Measurements from ENCODE around the gene POLD3. TPM values are rescaled to one million over a fixed set of nuclear protein-coding genes. Genes with fewer than 3 reads are reported as not detected.

The POLD3 gene
- total RNA-seq, 1 donor from 2014 or later = 16.3 TPM

DNA sequence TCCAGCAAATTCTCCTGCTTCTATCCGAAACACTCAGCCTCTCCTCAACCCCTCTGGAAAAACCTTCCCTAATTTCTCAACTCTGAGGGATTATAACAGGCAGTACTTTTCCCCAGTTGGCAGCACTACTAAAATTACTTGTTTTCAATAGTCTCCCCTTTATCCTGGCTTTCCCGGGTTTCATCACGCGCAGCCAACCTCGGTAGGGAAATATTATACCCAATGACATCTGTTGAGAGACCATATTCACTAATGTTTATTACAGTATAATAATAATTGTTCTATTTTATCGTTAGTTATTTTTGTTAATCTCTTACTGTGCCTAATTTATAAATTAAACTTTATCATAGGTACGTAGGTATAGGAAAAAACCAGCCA is 330 bp upstream of the POLD3 start:
- intact Hi-C loops (cut with micrococcal nuclease) = loop anchor here (1.0 to 5.0 kb wide), 5 partner anchors 99 to 610 kb away; partner anchors contain the start of genes LIPT2, PGM2L1, RNF169 and SPCS2
- ChIA-PET POLR2A (interaction anchor here (0.6 to 1.9 kb wide), 4 partner anchors 99 to 1207 kb away, joined by 3 to 18 read pairs (median 5); partner anchors contain the start of genes LIPT2 and PGM2L1), CTCF (interaction anchor here (1.1 to 1.2 kb wide), 2 partner anchors 12 to 143 kb away, joined by 3 to 5 read pairs; no protein-coding TSS in a partner anchor)
- TF ChIP-seq, protein P1, sequence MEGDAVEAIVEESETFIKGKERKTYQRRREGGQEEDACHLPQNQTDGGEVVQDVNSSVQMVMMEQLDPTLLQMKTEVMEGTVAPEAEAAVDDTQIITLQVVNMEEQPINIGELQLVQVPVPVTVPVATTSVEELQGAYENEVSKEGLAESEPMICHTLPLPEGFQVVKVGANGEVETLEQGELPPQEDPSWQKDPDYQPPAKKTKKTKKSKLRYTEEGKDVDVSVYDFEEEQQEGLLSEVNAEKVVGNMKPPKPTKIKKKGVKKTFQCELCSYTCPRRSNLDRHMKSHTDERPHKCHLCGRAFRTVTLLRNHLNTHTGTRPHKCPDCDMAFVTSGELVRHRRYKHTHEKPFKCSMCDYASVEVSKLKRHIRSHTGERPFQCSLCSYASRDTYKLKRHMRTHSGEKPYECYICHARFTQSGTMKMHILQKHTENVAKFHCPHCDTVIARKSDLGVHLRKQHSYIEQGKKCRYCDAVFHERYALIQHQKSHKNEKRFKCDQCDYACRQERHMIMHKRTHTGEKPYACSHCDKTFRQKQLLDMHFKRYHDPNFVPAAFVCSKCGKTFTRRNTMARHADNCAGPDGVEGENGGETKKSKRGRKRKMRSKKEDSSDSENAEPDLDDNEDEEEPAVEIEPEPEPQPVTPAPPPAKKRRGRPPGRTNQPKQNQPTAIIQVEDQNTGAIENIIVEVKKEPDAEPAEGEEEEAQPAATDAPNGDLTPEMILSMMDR (IDR thresholded peaks at IDR 0.05) = no peak
- peak overlapping the region; percentile 86 for H3K27ac Mint-ChIP-seq
- DNase-seq (no peak), ATAC-seq (ENCODE audit: low read depth) (no peak)
- peaks cover 3% of the 10 kb centered on the region for H3K27me3 Mint-ChIP-seq
- H3K4me1 Mint-ChIP-seq = peaks cover 17% of the 10 kb centered on the region
- H3K36me3 Mint-ChIP-seq (ENCODE audit: low read depth) = peaks cover 22% of the 10 kb centered on the region
- H3K4me3 Mint-ChIP-seq = peak overlapping the region; percentile 94
- no peaks in the 10 kb centered on the region for H3K9me3 Mint-ChIP-seq

DNA sequence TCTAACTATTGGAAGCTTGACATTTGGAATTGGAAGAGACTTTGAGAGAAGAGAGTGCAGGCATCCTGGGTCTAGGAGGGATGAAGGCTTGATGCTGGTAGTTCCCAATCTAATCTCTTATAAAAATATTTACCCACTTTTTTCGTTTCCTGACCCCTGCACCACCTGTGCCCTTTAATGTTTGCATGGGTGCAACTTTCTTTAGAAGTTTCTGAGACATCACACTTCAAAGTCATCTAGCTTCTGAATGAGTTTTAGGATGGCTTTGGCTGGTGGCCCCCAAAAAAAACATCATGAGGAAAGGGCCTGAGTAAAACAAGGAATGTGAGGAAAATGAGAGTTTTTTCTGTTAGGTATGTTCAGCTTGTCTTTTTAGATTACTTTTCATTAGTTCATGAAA is 1.1 kb downstream of the POLD3 start:
- H3K36me3 Mint-ChIP-seq (ENCODE audit: low read depth) = peaks cover 24% of the 10 kb centered on the region
- peaks cover 17% of the 10 kb centered on the region for H3K4me1 Mint-ChIP-seq
- ChIA-PET POLR2A (interaction anchor here (1.2 kb wide), 1 partner anchor 156 kb away, joined by 3 read pairs; no protein-coding TSS in a partner anchor), CTCF (interaction anchor here (1.0 kb wide), 1 partner anchor 146 kb away, joined by 3 read pairs; no protein-coding TSS in a partner anchor)
- DNase-seq (no peak), ATAC-seq (ENCODE audit: low read depth) (no peak)
- H3K27me3 Mint-ChIP-seq = no peaks in the 10 kb centered on the region
- H3K4me3 Mint-ChIP-seq = peak overlapping the region; percentile 94
- no peaks in the 10 kb centered on the region for H3K9me3 Mint-ChIP-seq
- H3K27ac Mint-ChIP-seq = no peak overlapping the region
- intact Hi-C loops (cut with micrococcal nuclease) = loop anchor here (2.0 to 5.0 kb wide), 4 partner anchors 155 to 611 kb away; partner anchors contain the start of genes PGM2L1, RNF169, SPCS2 and UCP2
- TF ChIP-seq, protein P1 (IDR thresholded peaks at IDR 0.05) = no peak

DNA sequence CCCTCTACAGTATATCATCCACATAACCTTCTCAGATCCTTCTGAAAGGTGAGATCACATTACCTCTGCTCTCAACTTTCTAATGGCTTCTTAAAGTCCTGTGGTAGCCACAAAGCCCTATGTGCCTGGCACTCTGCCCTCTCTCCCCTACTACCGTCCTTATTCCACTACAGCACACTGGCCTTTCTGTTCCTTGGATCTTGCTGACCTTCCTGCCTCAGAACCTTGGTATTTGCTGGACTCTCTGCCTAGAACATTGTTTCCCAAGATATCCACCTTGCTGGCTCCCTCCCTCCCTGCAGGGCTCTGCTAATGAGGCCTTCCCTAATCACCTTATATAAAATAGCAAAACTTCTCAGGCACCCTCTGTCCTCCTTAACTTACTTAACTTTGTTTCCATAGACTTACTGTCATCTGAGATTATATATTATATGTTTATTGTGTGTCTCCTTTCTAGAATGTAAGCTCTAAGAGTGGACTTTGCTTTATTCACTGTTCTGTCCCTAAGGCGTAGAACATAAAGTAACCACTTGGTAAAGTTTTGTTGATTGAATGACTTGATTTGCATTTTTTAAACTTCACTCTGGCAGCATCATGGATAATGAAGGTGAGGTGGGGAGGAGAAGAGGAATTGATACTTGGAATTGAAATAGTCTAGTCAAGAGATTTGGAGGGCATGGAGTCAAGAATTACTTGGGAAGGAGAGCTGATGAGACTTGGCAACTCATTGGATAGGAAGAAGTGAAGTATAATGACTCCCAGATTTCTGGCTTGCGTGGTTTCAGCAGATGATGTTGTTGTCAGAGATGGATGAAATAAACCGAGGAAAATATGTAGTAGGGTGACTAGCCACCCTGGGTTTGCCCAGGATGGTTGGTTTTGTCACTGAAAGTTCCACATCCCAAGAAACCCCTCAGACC is 10.5 kb downstream of the POLD3 start:
- TF ChIP-seq, protein P1 (IDR thresholded peaks at IDR 0.05) = no peak
- ChIA-PET CTCF (interaction anchor here (0.8 kb wide), 2 partner anchors 9 to 11 kb away, joined by 3 read pairs; partner anchors contain the start of gene POLD3), POLR2A (no interaction called here)
- H3K27ac Mint-ChIP-seq = no peak overlapping the region
- DNase-seq = no peak
- H3K27me3 Mint-ChIP-seq = no peaks in the 10 kb centered on the region
- ATAC-seq (ENCODE audit: low read depth) = no peak
- intact Hi-C loops (cut with micrococcal nuclease) = no loop called here
- no peaks in the 10 kb centered on the region for H3K9me3 Mint-ChIP-seq
- no peak overlapping the region for H3K4me3 Mint-ChIP-seq
- H3K36me3 Mint-ChIP-seq (ENCODE audit: low read depth) = peaks cover 27% of the 10 kb centered on the region
- H3K4me1 Mint-ChIP-seq = peaks cover 4% of the 10 kb centered on the region

DNA sequence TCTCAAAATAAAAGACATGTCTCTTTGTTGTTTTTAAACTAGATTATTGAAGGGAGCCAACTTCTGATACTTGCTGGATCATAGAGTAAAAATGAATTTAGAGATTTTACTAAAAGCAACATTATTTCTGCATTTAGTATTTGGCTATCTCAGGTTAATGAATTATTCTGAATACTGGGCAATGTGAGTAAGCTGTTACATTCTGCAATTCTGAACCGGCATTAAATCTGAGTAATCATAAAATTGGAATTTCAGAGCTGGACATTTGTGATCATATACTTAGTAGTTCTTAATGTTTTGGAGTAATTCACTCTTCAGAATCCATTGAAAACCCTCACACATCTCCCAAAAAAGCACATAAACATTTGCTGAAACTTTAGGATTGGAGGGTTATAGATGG is 11.5 kb downstream of the POLD3 start:
- Mint-ChIP-seq H3K27ac (no peak overlapping the region), H3K4me1 (peaks cover 4% of the 10 kb centered on the region), H3K36me3 (ENCODE audit: low read depth) (peaks cover 25% of the 10 kb centered on the region), H3K4me3 (no peak overlapping the region), H3K9me3 (no peaks in the 10 kb centered on the region), H3K27me3 (no peaks in the 10 kb centered on the region)
- no peak for ATAC-seq (ENCODE audit: low read depth)
- no peak for DNase-seq
- TF ChIP-seq, protein P1 (IDR thresholded peaks at IDR 0.05) = no peak
- POLR2A ChIA-PET = no interaction called here
- intact Hi-C loops (cut with micrococcal nuclease) = no loop called here
- CTCF ChIA-PET = interaction anchor here (0.8 kb wide), 1 partner anchor 11 kb away, joined by 3 read pairs; the partner anchor contains the start of gene POLD3

DNA sequence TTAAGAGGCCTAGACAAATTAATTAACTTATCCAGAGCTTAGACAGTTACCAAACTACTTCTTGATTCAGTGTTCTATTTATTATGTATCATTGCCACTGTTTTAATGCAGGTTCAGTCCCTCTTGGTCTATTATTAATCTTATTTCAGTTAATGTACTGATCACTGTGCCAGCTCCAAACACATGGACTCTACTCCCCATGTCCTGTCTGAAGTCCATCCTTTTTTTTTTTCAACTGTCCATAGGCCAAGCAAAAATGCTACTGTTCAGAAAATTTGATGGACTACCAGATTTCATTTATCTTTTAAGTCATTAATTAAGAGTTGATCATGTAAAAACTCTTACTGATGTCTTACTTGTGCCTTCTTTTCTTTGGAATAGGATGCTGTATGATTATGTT is 11.9 kb downstream of the POLD3 start:
- ChIA-PET CTCF (no interaction called here), POLR2A (no interaction called here)
- Mint-ChIP-seq H3K4me1 (peaks cover 4% of the 10 kb centered on the region), H3K27me3 (no peaks in the 10 kb centered on the region), H3K36me3 (ENCODE audit: low read depth) (peaks cover 25% of the 10 kb centered on the region), H3K4me3 (no peak overlapping the region), H3K9me3 (no peaks in the 10 kb centered on the region), H3K27ac (no peak overlapping the region)
- intact Hi-C loops (cut with micrococcal nuclease) = no loop called here
- DNase-seq = no peak
- no peak for ATAC-seq (ENCODE audit: low read depth)
- TF ChIP-seq, protein P1 (IDR thresholded peaks at IDR 0.05) = no peak
